ENCODE measurements around the gene DUSP3. TPM values are rescaled to one million over a fixed set of nuclear protein-coding genes. Genes with fewer than 3 reads are reported as not detected.

Gene DUSP3
- 52.0 and 73.6 TPM in 2 replicates for total RNA-seq

DNA sequence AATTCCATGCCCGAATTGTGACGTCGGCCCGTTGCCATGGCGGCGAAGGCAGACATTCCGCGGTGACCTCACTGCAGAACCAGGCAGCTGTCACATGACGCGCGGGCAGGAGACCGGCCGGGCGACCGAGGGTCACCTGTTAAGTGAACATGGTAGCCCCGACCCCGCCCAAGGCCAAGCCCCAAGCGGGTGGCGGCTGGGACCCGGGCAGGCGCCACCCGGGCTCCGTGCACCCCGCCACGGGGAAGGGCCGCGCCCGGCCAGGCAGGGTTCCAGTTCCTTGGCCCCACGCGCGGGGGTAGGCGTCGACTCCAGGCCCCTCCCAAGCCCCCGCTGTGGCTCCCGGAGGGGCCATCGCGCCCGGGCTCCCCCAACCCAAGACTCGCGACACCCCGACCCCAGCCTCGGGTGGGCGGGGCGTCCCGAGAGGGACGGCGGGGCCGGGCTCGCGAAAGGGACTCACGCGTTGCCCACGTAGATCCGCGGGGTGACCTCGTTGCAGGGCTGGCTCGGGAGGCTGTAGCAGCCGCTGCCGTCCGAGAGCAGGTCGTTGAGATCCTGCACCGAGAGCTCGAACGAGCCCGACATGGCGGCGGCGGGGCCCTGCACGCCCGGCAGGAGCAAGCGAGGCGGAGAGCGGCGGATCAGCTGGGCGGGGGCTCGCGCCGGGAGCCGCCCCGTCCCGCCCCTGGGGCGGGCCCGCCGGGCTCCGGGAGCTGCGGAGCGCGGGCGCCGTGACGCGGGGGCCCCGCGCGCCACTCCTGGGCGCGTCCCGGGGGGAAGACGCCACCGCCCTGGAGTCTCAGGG, at the start of gene DUSP3:
DUSP3 (minus strand) TSS at position 641 of the 808 bp plus-strand sequence; CDS start at position 588, 53 bp downstream.

DNA sequence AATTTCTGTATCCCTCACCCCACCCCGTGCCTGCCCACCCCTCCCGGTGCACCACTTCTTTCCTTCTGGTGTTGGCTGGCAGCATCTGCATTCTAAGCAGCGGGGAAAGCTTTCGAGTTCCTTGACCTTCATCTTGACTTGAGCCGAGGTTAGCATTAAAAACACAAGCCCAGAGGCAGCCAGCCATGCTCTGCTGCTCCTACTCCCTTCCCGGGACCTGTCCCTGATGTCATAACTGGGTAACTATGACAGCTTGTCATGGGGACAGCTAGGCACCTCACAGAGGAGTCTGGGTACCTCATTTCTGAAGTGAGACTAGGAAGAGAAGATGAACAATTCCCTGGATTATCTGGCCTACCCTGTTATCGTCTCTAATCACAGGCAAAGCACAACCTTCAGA, 1.4 kb upstream of the DUSP3 start, which contains the start of gene CFAP97D1:
CFAP97D1 (plus strand) TSS at position 301 of the 400 bp plus-strand sequence; CDS start at position 329, 28 bp downstream.

DNA sequence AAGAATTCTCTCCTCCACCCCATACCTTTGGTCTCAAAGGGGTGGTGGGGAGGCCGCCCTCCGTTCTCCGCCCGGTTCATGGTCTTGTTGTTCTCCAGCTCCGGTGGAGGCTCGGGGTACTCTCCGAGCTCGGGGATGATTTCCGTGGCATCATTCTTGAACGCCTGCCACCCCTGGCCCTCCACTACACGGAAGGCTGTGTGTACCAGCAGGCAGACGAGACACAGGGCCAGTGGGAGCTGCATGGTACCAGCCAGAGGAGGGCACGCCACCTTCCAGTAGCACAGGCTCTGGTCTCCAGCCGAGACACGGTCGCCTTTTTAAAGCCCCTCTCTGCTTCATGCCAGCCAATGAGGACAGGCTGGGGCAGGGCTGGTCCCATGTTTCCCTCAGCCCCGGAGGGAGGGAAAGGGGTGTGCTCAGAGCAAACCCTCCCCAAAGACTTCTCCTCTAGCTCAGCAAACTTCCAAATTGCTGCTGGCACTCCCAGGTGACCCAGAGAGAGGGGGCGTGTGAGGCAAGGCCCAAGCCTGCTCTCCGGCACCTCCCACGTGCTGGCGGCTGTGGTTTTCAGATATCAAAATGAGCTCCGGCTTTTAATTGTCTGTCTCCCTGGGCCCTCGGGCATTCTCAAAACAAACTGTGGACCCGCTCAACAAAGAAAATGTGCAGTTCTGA, 20.1 kb downstream of the DUSP3 start, which contains the start of gene SOST:
SOST (minus strand) TSS at position 295 of the 678 bp plus-strand sequence; CDS start at position 245, 50 bp downstream.

Other genes with a start within 250 kb of the DUSP3 start
- gene ETV4, start 232.6 kb downstream of the DUSP3 start, total RNA-seq = 1.1 and 3.6 TPM in 2 replicates
- 2.8 TPM in 1 of 2 replicates, not detected in the other for gene MEOX1, start 117.1 kb downstream of the DUSP3 start, total RNA-seq
- 10.9 and 20.0 TPM in 2 replicates for gene SOST, start 20.2 kb downstream of the DUSP3 start, total RNA-seq
- under 0.01 TPM in 2 replicates for gene CFAP97D1, start 1.5 kb upstream of the DUSP3 start, total RNA-seq
- gene MPP3, start 54.2 kb upstream of the DUSP3 start, total RNA-seq = 9.2 and 11.6 TPM in 2 replicates
- gene CD300LG, start 68.2 kb upstream of the DUSP3 start, total RNA-seq = not detected in 2 replicates
- gene MPP2, start 128.6 kb upstream of the DUSP3 start, total RNA-seq = 2.9 and 4.5 TPM in 2 replicates
- not detected in 2 replicates for gene PPY, start 163.5 kb upstream of the DUSP3 start, total RNA-seq
- not detected in 2 replicates for gene PYY, start 175.0 kb upstream of the DUSP3 start, total RNA-seq
- gene NAGS, start 225.6 kb upstream of the DUSP3 start, total RNA-seq = 0.96 and 2.5 TPM in 2 replicates
- 69.4 and 95.0 TPM in 2 replicates for gene TMEM101, start 236.0 kb upstream of the DUSP3 start, total RNA-seq